Stimulated activated naive CD8-positive, alpha-beta T cell treated with anti-CD3 and anti-CD28 coated beads, Interleukin-15, amount 100 ng/mL, for 72 hours (primary cell): ENCODE measurements around the gene ACVR1B.
A peak's percentile ranks its signal among the peaks of the same experiment; 100 is the strongest.

Source experiments
- ATAC-seq: fragments of 150-1000 bp; cut with Tn5 transposase; 2 replicates; pipeline ENCODE4 v1.10.0; 2021; ENCODE audit warnings: mild to moderate bottlenecking, moderate library complexity
- DNase-seq, 2 donors: peaks; one replicate each; pipeline ENCODE4 v3.0.0; 2021 to 2022
- H3K27ac Mint-ChIP-seq, 2 donors: one replicate each; pipeline ENCODE4 v1.8.0; 2022; ENCODE audit warnings: mild to moderate bottlenecking in 2 of 2, mixed read lengths in 2 of 2, moderate library complexity in 2 of 2
- H3K27me3 Mint-ChIP-seq: one replicate; pipeline ENCODE4 v1.8.0; 2022; ENCODE audit warnings: mixed read lengths
- H3K4me1 Mint-ChIP-seq: one replicate; pipeline ENCODE4 v1.8.0; 2022; ENCODE audit warnings: mild to moderate bottlenecking, mixed read lengths
- H3K4me3 Mint-ChIP-seq, 2 donors: one replicate each; pipeline ENCODE4 v1.8.0; 2022; ENCODE audit warnings: mild to moderate bottlenecking in 2 of 2, mixed read lengths in 2 of 2, moderate library complexity in 1 of 2
- H3K9me3 Mint-ChIP-seq, 2 donors: one replicate each; pipeline ENCODE4 v1.8.0; 2022; ENCODE audit warnings: mixed read lengths in 2 of 2

The ACVR1B gene

GRCh38 chr12:51985154-51985835, 33.8 kb downstream of the ACVR1B start:
- Mint-ChIP-seq H3K27ac (no peak overlapping the region), H3K9me3 (no peaks in the 10 kb centered on the region)

GRCh38 chr12:51986834-51987233, 35.3 kb downstream of the ACVR1B start:
- Mint-ChIP-seq H3K4me1 (no peaks in the 10 kb centered on the region), H3K4me3 (no peak overlapping the region), H3K9me3 (no peaks in the 10 kb centered on the region), H3K27ac (no peak overlapping the region), H3K27me3 (no peaks in the 10 kb centered on the region)
- no peak for ATAC-seq
- no peak for DNase-seq

More at GRCh38 chr12:51985154-51985835, 33.8 kb downstream of the ACVR1B start:
- no peak for DNase-seq
- ATAC-seq: no peak
- no peak overlapping the region for H3K4me3 Mint-ChIP-seq
- H3K27me3 Mint-ChIP-seq: no peaks in the 10 kb centered on the region
- peaks cover 6% of the 10 kb centered on the region for H3K4me1 Mint-ChIP-seq

- Mint-ChIP-seq H3K27ac (peak overlapping the region; percentile 0 to 45), H3K4me1 (peaks cover 6% of the 10 kb centered on the region), H3K4me3 (no peak overlapping the region), H3K9me3 (no peaks in the 10 kb centered on the region), H3K27me3 (no peaks in the 10 kb centered on the region)
- DNase-seq (no peak), ATAC-seq (no peak)
Observed at GRCh38 chr12:51992246-51992645, 40.7 kb downstream of the ACVR1B start.

GRCh38 chr12:51994539-51994820, 43.0 kb downstream of the ACVR1B start:
- Mint-ChIP-seq H3K4me1 (peaks cover 9% of the 10 kb centered on the region), H3K27me3 (no peaks in the 10 kb centered on the region), H3K4me3 (no peak overlapping the region), H3K9me3 (no peaks in the 10 kb centered on the region), H3K27ac (peak overlapping the region in 1 of 2 donors; percentile 59)
- ATAC-seq: no peak
- no peak for DNase-seq

GRCh38 chr12:51994959-51995358, 43.5 kb downstream of the ACVR1B start:
- DNase-seq: no peak
- Mint-ChIP-seq H3K4me1 (peaks cover 11% of the 10 kb centered on the region), H3K27ac (no peak overlapping the region), H3K27me3 (no peaks in the 10 kb centered on the region), H3K4me3 (no peak overlapping the region), H3K9me3 (no peaks in the 10 kb centered on the region)
- ATAC-seq: no peak

GRCh38 chr12:51997136-51997535, 45.6 kb downstream of the ACVR1B start:
- DNase-seq: no peak
- Mint-ChIP-seq H3K9me3 (no peaks in the 10 kb centered on the region), H3K4me3 (no peak overlapping the region), H3K27me3 (no peaks in the 10 kb centered on the region), H3K27ac (no peak overlapping the region), H3K4me1 (peaks cover 11% of the 10 kb centered on the region)
- ATAC-seq: no peak

- ATAC-seq (no peak), DNase-seq (no peak)
- Mint-ChIP-seq H3K4me1 (peaks cover 28% of the 10 kb centered on the region), H3K27me3 (peaks cover 14% of the 10 kb centered on the region), H3K4me3 (no peak overlapping the region), H3K9me3 (no peaks in the 10 kb centered on the region), H3K27ac (no peak overlapping the region)
Observed at GRCh38 chr12:52003016-52003550, 51.6 kb downstream of the ACVR1B start.

- ATAC-seq: no peak
- peaks cover 14% of the 10 kb centered on the region for H3K27me3 Mint-ChIP-seq
- no peak for DNase-seq
- H3K4me1 Mint-ChIP-seq: peaks cover 33% of the 10 kb centered on the region
- no peak overlapping the region for H3K4me3 Mint-ChIP-seq
- H3K27ac Mint-ChIP-seq: no peak overlapping the region
- H3K9me3 Mint-ChIP-seq: no peaks in the 10 kb centered on the region
Observed at GRCh38 chr12:52003591-52003990, 52.1 kb downstream of the ACVR1B start.

GRCh38 chr12:52004042-52004648, 52.6 kb downstream of the ACVR1B start:
- Mint-ChIP-seq H3K9me3 (no peaks in the 10 kb centered on the region), H3K4me3 (no peak overlapping the region), H3K4me1 (peaks cover 39% of the 10 kb centered on the region), H3K27ac (peak overlapping the region in 1 of 2 donors; percentile 21), H3K27me3 (peaks cover 14% of the 10 kb centered on the region)
- ATAC-seq (no peak), DNase-seq (no peak)

- DNase-seq (no peak), ATAC-seq (no peak)
- H3K4me1 Mint-ChIP-seq: peaks cover 37% of the 10 kb centered on the region
- H3K27me3 Mint-ChIP-seq: peaks cover 14% of the 10 kb centered on the region
- no peaks in the 10 kb centered on the region for H3K9me3 Mint-ChIP-seq
- H3K4me3 Mint-ChIP-seq: no peak overlapping the region
- H3K27ac Mint-ChIP-seq: no peak overlapping the region
Observed at GRCh38 chr12:52005218-52005902, 53.9 kb downstream of the ACVR1B start.

- Mint-ChIP-seq H3K4me1 (peaks cover 37% of the 10 kb centered on the region), H3K27ac (peak overlapping the region in 1 of 2 donors; percentile 41), H3K4me3 (peak overlapping the region; percentile 77 to 80), H3K27me3 (peaks cover 14% of the 10 kb centered on the region), H3K9me3 (no peaks in the 10 kb centered on the region)
- ATAC-seq (peak; percentile 1), DNase-seq (no peak)
Observed at GRCh38 chr12:52005903-52006703, 54.6 kb downstream of the ACVR1B start.

- Mint-ChIP-seq H3K27ac (peak within 1 kb of the TSS; percentile 89 to 94), H3K27me3 (peaks cover 14% of the 10 kb centered on the region), H3K9me3 (no peaks in the 10 kb centered on the region), H3K4me3 (peak within 1 kb of the TSS; percentile 91 to 94), H3K4me1 (peaks cover 37% of the 10 kb centered on the region)
- ATAC-seq (peak; percentile 71), DNase-seq (peak; percentile 73 to 81)
Observed at GRCh38 chr12:52006726-52007157, 55.2 kb downstream of the ACVR1B start, which contains the start of gene TAMALIN. TAMALIN (plus strand) TSS chr12:52006946; CDS start chr12:52007020, 74 bp downstream.

- Mint-ChIP-seq H3K27me3 (peaks cover 14% of the 10 kb centered on the region), H3K4me1 (peaks cover 37% of the 10 kb centered on the region)
- peak; percentile 52 for DNase-seq
Observed at GRCh38 chr12:52007158-52007921, 55.8 kb downstream of the ACVR1B start.

GRCh38 chr12:52007982-52008510, 56.5 kb downstream of the ACVR1B start:
- Mint-ChIP-seq H3K27me3 (peaks cover 14% of the 10 kb centered on the region), H3K27ac (peak overlapping the region; percentile 85 to 89), H3K4me3 (peak overlapping the region; percentile 91 to 94), H3K4me1 (peaks cover 37% of the 10 kb centered on the region), H3K9me3 (no peaks in the 10 kb centered on the region)
- no peak for DNase-seq
- ATAC-seq: no peak

More at GRCh38 chr12:52007158-52007921, 55.8 kb downstream of the ACVR1B start:
- peak overlapping the region; percentile 89 to 94 for H3K27ac Mint-ChIP-seq
- no peaks in the 10 kb centered on the region for H3K9me3 Mint-ChIP-seq
- ATAC-seq: peak; percentile 68
- H3K4me3 Mint-ChIP-seq: peak overlapping the region; percentile 91 to 94
